Activated CD8-positive, alpha-beta memory T cell treated with anti-CD3 and anti-CD28 coated beads, Interleukin-2, amount 10 ng/mL, durations not matched to agents 7 days and 5 days (primary cell): ENCODE results near the gene SULT1C4. TPM values are rescaled to one million over a fixed set of nuclear protein-coding genes. Genes with fewer than 3 reads are reported as not detected.

ENCODE experiments used
- ATAC-seq: fragments of 150-1000 bp; cut with Tn5 transposase; one replicate; pipeline ENCODE4 v1.10.0; 2021; ENCODE audit warnings: moderate library complexity
- CTCF ChIA-PET: fragments of 350-600 bp; sonication (Branson Sonifier 250); formaldehyde crosslinking; loops from one replicate; lab custom pipeline; 2021; ENCODE audit warnings: antibody characterized with exemption; lab: Charles Lee
- DNase-seq: peaks from one replicate; pipeline ENCODE4 v3.0.0-alpha.2; 2020
- H3K27ac Mint-ChIP-seq: one replicate; pipeline ENCODE4 v1.8.0; 2021; ENCODE audit warnings: mild to moderate bottlenecking, mixed read lengths
- H3K27me3 Mint-ChIP-seq: one replicate; pipeline ENCODE4 v1.8.0; 2021; ENCODE audit warnings: mixed read lengths
- H3K36me3 Mint-ChIP-seq: one replicate; pipeline ENCODE4 v1.8.0; 2021; ENCODE audit warnings: mild to moderate bottlenecking, mixed read lengths
- H3K4me1 Mint-ChIP-seq: one replicate; pipeline ENCODE4 v1.8.0; 2021; ENCODE audit warnings: mixed read lengths
- H3K4me3 Mint-ChIP-seq: one replicate; pipeline ENCODE4 v1.8.0; 2021; ENCODE audit warnings: mild to moderate bottlenecking, moderate library complexity, mixed read lengths
- H3K9me3 Mint-ChIP-seq: one replicate; pipeline ENCODE4 v1.8.0; 2022; ENCODE audit warnings: low read depth, mixed read lengths
- total RNA-seq, 2 experiments: library from RNA; stranded (reverse); gene quantifications; one replicate each; pipeline ENCODE4 v1.2.3, GENCODE V29; 2021

Gene SULT1C4
- total RNA-seq, 2 experiments from 2014 or later, result not detected

GRCh38 chr2:108363024-108363907, 14.5 kb upstream of the SULT1C4 start:
- H3K9me3 Mint-ChIP-seq, result no peaks in the 10 kb centered on the region
- peaks cover 3% of the 10 kb centered on the region for H3K4me1 Mint-ChIP-seq
- H3K27ac Mint-ChIP-seq, result no peak overlapping the region
- H3K27me3 Mint-ChIP-seq, result peaks cover 46% of the 10 kb centered on the region
- H3K36me3 Mint-ChIP-seq, result peaks cover 1% of the 10 kb centered on the region
- no peak for ATAC-seq
- H3K4me3 Mint-ChIP-seq, result no peak overlapping the region
- CTCF ChIA-PET, result no interaction called here
- DNase-seq, result no peak

DNA sequence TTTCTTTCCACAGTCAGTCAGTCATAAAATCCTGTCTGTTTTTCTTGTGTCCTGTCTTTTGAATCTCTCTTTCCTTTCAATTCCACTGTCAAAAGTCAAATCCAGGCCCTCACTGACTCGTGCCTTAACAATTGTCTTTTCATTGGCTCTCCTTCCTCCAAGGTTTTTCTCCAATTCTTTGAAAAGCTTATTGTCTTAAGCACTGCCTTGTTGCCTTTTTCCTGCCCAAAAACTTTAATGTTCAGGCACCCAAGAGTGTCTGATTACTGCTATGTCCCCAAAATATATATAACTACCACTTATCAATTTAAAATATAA, 13.9 kb upstream of the SULT1C4 start:
- Mint-ChIP-seq H3K27me3 (peaks cover 45% of the 10 kb centered on the region), H3K4me1 (peaks cover 3% of the 10 kb centered on the region), H3K27ac (no peak overlapping the region), H3K36me3 (peaks cover 1% of the 10 kb centered on the region), H3K4me3 (no peak overlapping the region), H3K9me3 (no peaks in the 10 kb centered on the region)
- CTCF ChIA-PET, result no interaction called here
- ATAC-seq (no peak), DNase-seq (no peak)

GRCh38 chr2:108364676-108365297, 13.0 kb upstream of the SULT1C4 start:
- no peak for DNase-seq
- ATAC-seq, result no peak
- Mint-ChIP-seq H3K36me3 (peaks cover 1% of the 10 kb centered on the region), H3K4me1 (no peaks in the 10 kb centered on the region), H3K9me3 (no peaks in the 10 kb centered on the region), H3K27ac (no peak overlapping the region), H3K27me3 (peaks cover 40% of the 10 kb centered on the region), H3K4me3 (no peak overlapping the region)
- CTCF ChIA-PET, result no interaction called here

DNA sequence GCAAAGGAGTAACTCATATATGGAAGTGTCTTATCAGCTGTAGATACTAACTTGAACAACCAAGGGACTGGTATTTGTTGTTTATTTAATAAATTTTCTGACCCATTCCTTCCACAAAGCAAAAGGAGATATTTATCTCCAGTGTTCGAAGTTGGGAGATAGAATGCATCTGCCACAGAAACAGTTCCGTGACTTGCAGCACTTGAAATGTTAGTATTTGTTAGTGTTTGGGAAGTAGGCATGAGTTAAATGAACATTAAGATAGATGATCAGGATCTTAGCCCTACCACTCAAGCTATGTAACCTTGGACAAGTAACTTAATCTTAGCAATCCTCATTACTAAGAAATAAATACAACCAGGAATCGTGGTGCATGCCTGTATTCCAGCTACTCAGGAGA, 12.1 kb upstream of the SULT1C4 start:
- H3K4me3 Mint-ChIP-seq, result no peak overlapping the region
- H3K27me3 Mint-ChIP-seq, result peaks cover 32% of the 10 kb centered on the region
- no peaks in the 10 kb centered on the region for H3K9me3 Mint-ChIP-seq
- DNase-seq (no peak), ATAC-seq (no peak)
- H3K27ac Mint-ChIP-seq, result no peak overlapping the region
- peaks cover under 1% of the 10 kb centered on the region for H3K36me3 Mint-ChIP-seq
- H3K4me1 Mint-ChIP-seq, result no peaks in the 10 kb centered on the region
- CTCF ChIA-PET, result interaction anchor here (1.5 kb wide), 1 partner anchor 218 kb away, joined by 5 read pairs; no protein-coding TSS in a partner anchor

DNA sequence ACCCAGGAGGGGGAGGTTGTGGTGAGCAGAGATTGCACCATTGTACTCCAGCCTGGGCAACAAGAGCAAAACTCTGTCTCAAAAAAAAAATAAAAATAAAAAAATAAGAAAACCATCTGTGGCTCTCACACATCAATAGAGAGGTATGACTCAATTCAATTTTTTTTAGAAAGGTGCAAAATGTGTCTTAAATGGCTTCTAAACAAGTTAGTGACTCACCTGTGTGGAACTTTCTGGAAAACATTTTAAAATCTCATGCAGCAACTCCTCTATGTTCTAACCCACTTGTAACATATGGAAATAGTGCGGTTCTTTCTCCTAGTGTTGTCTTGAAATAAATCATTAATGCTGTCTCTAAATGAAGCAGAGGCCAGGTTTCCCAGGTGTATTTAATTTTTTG, 10.7 kb upstream of the SULT1C4 start:
- Mint-ChIP-seq H3K9me3 (no peaks in the 10 kb centered on the region), H3K27ac (no peak overlapping the region), H3K4me3 (no peak overlapping the region), H3K27me3 (peaks cover 20% of the 10 kb centered on the region), H3K36me3 (no peaks in the 10 kb centered on the region), H3K4me1 (no peaks in the 10 kb centered on the region)
- CTCF ChIA-PET, result interaction anchor here (1.5 kb wide), 1 partner anchor 217 kb away, joined by 5 read pairs; no protein-coding TSS in a partner anchor
- no peak for ATAC-seq
- DNase-seq, result no peak

- no peak for DNase-seq
- Mint-ChIP-seq H3K9me3 (no peaks in the 10 kb centered on the region), H3K4me1 (no peaks in the 10 kb centered on the region), H3K36me3 (no peaks in the 10 kb centered on the region), H3K4me3 (no peak overlapping the region), H3K27ac (no peak overlapping the region), H3K27me3 (peaks cover 20% of the 10 kb centered on the region)
- CTCF ChIA-PET, result no interaction called here
- ATAC-seq, result no peak
These were observed 10.1 kb upstream of the SULT1C4 start for GRCh38 chr2:108367561-108368175.

DNA sequence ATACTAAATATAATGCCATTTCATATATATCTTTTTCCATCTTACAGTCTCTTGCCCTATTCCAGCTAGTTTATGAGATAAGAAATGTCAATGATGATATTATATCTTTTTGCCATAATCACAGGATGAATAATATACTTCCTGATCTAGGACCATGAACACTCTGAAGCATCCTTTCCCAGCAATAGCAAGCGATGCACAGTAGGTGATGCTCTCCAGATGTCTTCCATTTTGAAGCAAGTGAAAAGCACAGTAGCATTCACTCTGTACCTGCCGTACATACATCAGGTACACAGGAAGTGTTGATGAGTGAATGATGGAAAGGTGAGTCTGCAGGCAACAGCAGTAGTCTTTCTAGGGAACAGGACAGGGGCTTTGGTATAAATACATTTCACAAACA, 8.6 kb upstream of the SULT1C4 start:
- Mint-ChIP-seq H3K9me3 (no peaks in the 10 kb centered on the region), H3K4me3 (no peak overlapping the region), H3K36me3 (no peaks in the 10 kb centered on the region), H3K27ac (no peak overlapping the region), H3K4me1 (no peaks in the 10 kb centered on the region), H3K27me3 (peaks cover 15% of the 10 kb centered on the region)
- DNase-seq (no peak), ATAC-seq (no peak)
- CTCF ChIA-PET, result interaction anchor here (0.6 kb wide), 1 partner anchor 13 kb away, joined by 4 read pairs; no protein-coding TSS in a partner anchor

- ATAC-seq, result no peak
- Mint-ChIP-seq H3K36me3 (no peaks in the 10 kb centered on the region), H3K4me1 (no peaks in the 10 kb centered on the region), H3K4me3 (no peak overlapping the region), H3K27ac (no peak overlapping the region), H3K9me3 (no peaks in the 10 kb centered on the region), H3K27me3 (peaks cover 8% of the 10 kb centered on the region)
- CTCF ChIA-PET, result no interaction called here
- DNase-seq, result no peak
These were observed 7.7 kb upstream of the SULT1C4 start for GRCh38 chr2:108370080-108370479.

DNA sequence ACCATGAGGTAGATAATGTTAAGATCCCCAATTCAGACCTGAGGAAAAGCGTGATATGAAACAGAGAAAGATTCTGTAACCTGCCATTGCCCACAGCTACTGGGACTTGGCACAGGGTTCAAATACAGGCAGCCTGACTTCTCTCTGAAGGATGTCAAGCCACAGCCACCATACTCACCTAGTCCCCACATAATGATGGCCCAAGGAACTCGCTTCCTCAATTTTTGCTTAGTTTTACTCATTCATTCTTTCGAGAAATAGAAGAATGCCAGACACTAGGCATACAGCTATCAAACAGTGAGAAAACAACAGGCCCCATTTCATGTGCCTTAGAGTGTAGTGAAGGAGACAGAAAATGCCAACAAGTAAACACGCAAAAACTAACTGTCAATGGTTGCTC, 980 bp upstream of the SULT1C4 start:
- Mint-ChIP-seq H3K4me3 (no peak overlapping the region), H3K27ac (no peak overlapping the region), H3K4me1 (no peaks in the 10 kb centered on the region), H3K27me3 (peaks cover 3% of the 10 kb centered on the region), H3K9me3 (no peaks in the 10 kb centered on the region), H3K36me3 (no peaks in the 10 kb centered on the region)
- CTCF ChIA-PET, result no interaction called here
- ATAC-seq, result no peak
- DNase-seq, result no peak

DNA sequence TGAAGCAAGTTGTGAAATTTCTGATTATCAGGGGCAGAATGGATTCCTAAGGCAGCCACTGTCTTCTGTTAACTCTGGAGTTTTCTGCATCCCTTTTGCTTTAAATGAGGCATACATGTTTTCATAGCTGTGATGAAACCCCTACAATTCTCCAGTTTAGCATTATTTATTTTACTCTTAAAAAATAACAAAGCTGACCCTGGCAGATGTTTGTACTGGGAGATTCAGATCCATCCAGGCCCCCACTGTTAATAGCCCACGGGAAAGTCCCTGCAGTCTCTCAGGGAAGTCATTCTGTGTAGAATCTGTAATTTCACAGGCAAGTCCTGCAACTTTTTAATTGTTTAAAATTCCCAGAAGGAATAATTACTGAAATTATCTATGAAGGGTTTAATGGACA, 353 bp upstream of the SULT1C4 start:
- no peaks in the 10 kb centered on the region for H3K9me3 Mint-ChIP-seq
- no peak overlapping the region for H3K4me3 Mint-ChIP-seq
- DNase-seq, result no peak
- H3K36me3 Mint-ChIP-seq, result no peaks in the 10 kb centered on the region
- H3K4me1 Mint-ChIP-seq, result no peaks in the 10 kb centered on the region
- peaks cover 4% of the 10 kb centered on the region for H3K27me3 Mint-ChIP-seq
- CTCF ChIA-PET, result no interaction called here
- no peak overlapping the region for H3K27ac Mint-ChIP-seq
- ATAC-seq, result no peak

GRCh38 chr2:108378851-108379250, 1.1 kb downstream of the SULT1C4 start:
- Mint-ChIP-seq H3K4me1 (no peaks in the 10 kb centered on the region), H3K9me3 (no peaks in the 10 kb centered on the region), H3K4me3 (no peak overlapping the region), H3K27ac (no peak overlapping the region), H3K36me3 (no peaks in the 10 kb centered on the region), H3K27me3 (peaks cover 4% of the 10 kb centered on the region)
- CTCF ChIA-PET, result no interaction called here
- ATAC-seq (no peak), DNase-seq (no peak)

DNA sequence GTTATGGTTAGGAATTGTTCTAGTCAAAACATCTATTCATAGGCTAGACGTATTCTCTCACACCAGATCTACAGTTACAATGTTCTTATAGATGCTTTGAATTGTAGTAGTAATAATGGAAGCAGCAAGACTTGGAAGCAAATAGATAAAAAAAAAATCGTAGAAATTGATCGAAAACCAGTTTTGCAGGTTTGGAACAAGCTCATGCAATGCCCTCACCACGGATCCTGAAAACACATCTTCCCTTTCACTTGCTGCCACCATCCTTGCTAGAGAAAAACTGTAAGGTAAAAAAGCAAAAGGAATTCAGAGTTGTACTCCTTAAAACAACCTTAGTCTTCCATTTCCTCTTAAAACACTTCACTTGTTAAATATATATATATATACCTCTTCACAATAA, 4.4 kb downstream of the SULT1C4 start:
- no peaks in the 10 kb centered on the region for H3K9me3 Mint-ChIP-seq
- no peak overlapping the region for H3K27ac Mint-ChIP-seq
- no peaks in the 10 kb centered on the region for H3K36me3 Mint-ChIP-seq
- DNase-seq, result no peak
- no peak overlapping the region for H3K4me3 Mint-ChIP-seq
- H3K27me3 Mint-ChIP-seq, result peaks cover 10% of the 10 kb centered on the region
- no peaks in the 10 kb centered on the region for H3K4me1 Mint-ChIP-seq
- no peak for ATAC-seq
- CTCF ChIA-PET, result interaction anchor here (0.7 kb wide), 2 partner anchors 13 to 196 kb away, joined by 3 to 4 read pairs; no protein-coding TSS in a partner anchor

- Mint-ChIP-seq H3K4me1 (no peaks in the 10 kb centered on the region), H3K9me3 (no peaks in the 10 kb centered on the region), H3K27ac (no peak overlapping the region), H3K27me3 (peaks cover 10% of the 10 kb centered on the region), H3K4me3 (no peak overlapping the region), H3K36me3 (no peaks in the 10 kb centered on the region)
- DNase-seq (no peak), ATAC-seq (no peak)
- CTCF ChIA-PET, result no interaction called here
These were observed 5.5 kb downstream of the SULT1C4 start for GRCh38 chr2:108383146-108383830.
